Renal pelvis (tissue), 4 donors: Measurements from ENCODE around the gene AGO1. TPM values are rescaled to one million over a fixed set of nuclear protein-coding genes. Genes with fewer than 3 reads are reported as not detected.

Experiments used
- DNase-seq: peaks from one replicate; pipeline ENCODE4 v3.0.0-alpha.2; 2013
- polyA plus RNA-seq, 3 donors: library from polyadenylated mRNA; unstranded; fragments of 120-200 nt; gene quantifications; one replicate each; pipeline ENCODE4 v1.2.1, GENCODE V29; 2013; ENCODE audit not compliant: insufficient read length in 3 of 3

AGO1 gene
- polyA plus RNA-seq, 3 donors, result 17.6 to 21.6 (median 21.1) TPM

- DNase-seq, result no peak
These were observed 16.9 kb downstream of the AGO1 start for GRCh38 chr1:35899941-35900340.

GRCh38 chr1:35901235-35901634 is 18.2 kb downstream of the AGO1 start:
- no peak for DNase-seq

GRCh38 chr1:35902671-35903070 is 19.7 kb downstream of the AGO1 start:
- no peak for DNase-seq

- DNase-seq, result no peak
These were observed 31.7 kb downstream of the AGO1 start for GRCh38 chr1:35914717-35915116.

- no peak for DNase-seq
These were observed 32.7 kb downstream of the AGO1 start for GRCh38 chr1:35915693-35916092.

- no peak for DNase-seq
These were observed 40.8 kb downstream of the AGO1 start for GRCh38 chr1:35923791-35924221.

GRCh38 chr1:35924838-35925237 is 41.8 kb downstream of the AGO1 start:
- no peak for DNase-seq

GRCh38 chr1:35925741-35926140 is 42.7 kb downstream of the AGO1 start:
- DNase-seq, result no peak

GRCh38 chr1:35927472-35927871 is 44.5 kb downstream of the AGO1 start:
- no peak for DNase-seq

- peak; percentile 34 for DNase-seq
These were observed 47.0 kb downstream of the AGO1 start for GRCh38 chr1:35929730-35930592.

- DNase-seq, result peak; percentile 81
These were observed 47.8 kb downstream of the AGO1 start, which contains the start of gene AGO3 for GRCh38 chr1:35930593-35931445. Gene AGO3, plus strand, starts transcription at chr1:35931105. Its CDS starts 322 bp downstream, at chr1:35931427.

GRCh38 chr1:35931446-35932157 is 48.6 kb downstream of the AGO1 start:
- peak; percentile 33 for DNase-seq

GRCh38 chr1:35932158-35932636 is 49.2 kb downstream of the AGO1 start:
- DNase-seq, result no peak

GRCh38 chr1:35932941-35933340 is 49.9 kb downstream of the AGO1 start:
- DNase-seq, result no peak

- DNase-seq, result peak; percentile 69
These were observed 52.7 kb downstream of the AGO1 start for GRCh38 chr1:35935442-35936388.

- no peak for DNase-seq
These were observed 53.8 kb downstream of the AGO1 start for GRCh38 chr1:35936838-35937237.

- no peak for DNase-seq
These were observed 56.5 kb downstream of the AGO1 start for GRCh38 chr1:35939484-35939883.

GRCh38 chr1:35945327-35945726 is 62.3 kb downstream of the AGO1 start:
- DNase-seq, result no peak

- DNase-seq, result no peak
These were observed 64.5 kb downstream of the AGO1 start for GRCh38 chr1:35947547-35947946.

GRCh38 chr1:35958558-35958957 is 75.5 kb downstream of the AGO1 start:
- DNase-seq, result no peak

- DNase-seq, result no peak
These were observed 76.3 kb downstream of the AGO1 start for GRCh38 chr1:35959304-35959703.
